A549 treated with ZK216348 at 1 μM for 4 hours (cell line): ENCODE data around the gene MINDY3. TPM values are rescaled to one million over a fixed set of nuclear protein-coding genes. Genes with fewer than 3 reads are reported as not detected.

Experiments used
- total RNA-seq: library from RNA; stranded (reverse); fragments of 200-300 nt; extraction: Qiagen RNA extraction; gene quantifications from 5 replicates; pipeline ENCODE4 v1.2.3, GENCODE V29; 2022; ENCODE audit warnings: low read depth

Gene MINDY3
- total RNA-seq: 9.3 to 16.8 TPM (median 13.3 TPM) in 5 replicates

GRCh38 chr10:15859906-15860691 is at the start of gene MINDY3:
TSS of gene MINDY3 (minus strand) at chr10:15860507. CDS start at chr10:15860299, 208 bp downstream.

Other genes starting within 250 kb of the MINDY3 start
- gene ITGA8, start 140.6 kb downstream of the MINDY3 start, total RNA-seq: 0.02 TPM in 1 of 5 replicates, not detected in the others